ENCODE data around the gene CCT5.

Gene CCT5

GRCh38 chr5:10261065-10261464 is 11.0 kb downstream of the CCT5 start:
- TF ChIP-seq CTCF (IDR thresholded peaks at IDR 0.05) = no peak

- no peak for TF ChIP-seq CTCF (IDR thresholded peaks at IDR 0.05)
Measured at GRCh38 chr5:10262121-10262774, 12.2 kb downstream of the CCT5 start.

GRCh38 chr5:10262995-10263394 is 12.9 kb downstream of the CCT5 start:
- TF ChIP-seq CTCF (IDR thresholded peaks at IDR 0.05) = no peak

- no peak for TF ChIP-seq CTCF (IDR thresholded peaks at IDR 0.05)
Measured at GRCh38 chr5:10264604-10265003, 14.5 kb downstream of the CCT5 start.

GRCh38 chr5:10265245-10266109 is 15.4 kb downstream of the CCT5 start:
- no peak for TF ChIP-seq CTCF (IDR thresholded peaks at IDR 0.05)

GRCh38 chr5:10266137-10266536 is 16.1 kb downstream of the CCT5 start:
- TF ChIP-seq CTCF (IDR thresholded peaks at IDR 0.05) = no peak

GRCh38 chr5:10266839-10267238 is 16.8 kb downstream of the CCT5 start:
- TF ChIP-seq CTCF (IDR thresholded peaks at IDR 0.05) = no peak
